H9 (cell line): ENCODE results near the gene IQCC. TPM values are rescaled to one million over a fixed set of nuclear protein-coding genes. Genes with fewer than 3 reads are reported as not detected.

Source experiments
- DNase-seq: peaks from one replicate; pipeline ENCODE4 v3.0.0-alpha.2; 2017
- H2AFZ ChIP-seq: one replicate; pipeline ENCODE4 v1.6.1; 2013; ENCODE audit warnings: mild to moderate bottlenecking, low read length, control low read depth, moderate library complexity
- H2AK5ac ChIP-seq: 2 replicates; pipeline ENCODE4 v1.6.1; 2013; ENCODE audit warnings: low read length, control low read depth, mixed read lengths; ENCODE audit not compliant: insufficient read length
- H2BK120ac ChIP-seq: one replicate; pipeline ENCODE4 v1.6.1; 2013; ENCODE audit warnings: low read depth, mild to moderate bottlenecking, low read length, control low read depth, inconsistent platforms; ENCODE audit not compliant: poor library complexity, severe bottlenecking
- H2BK12ac ChIP-seq: 2 replicates; pipeline ENCODE4 v1.6.1; 2013; ENCODE audit warnings: low read length, control low read depth, mixed read lengths, low read depth; ENCODE audit not compliant: insufficient read length
- H2BK15ac ChIP-seq: 2 replicates; pipeline ENCODE4 v1.6.1; 2013; ENCODE audit warnings: low read depth, low read length, control low read depth
- H2BK20ac ChIP-seq: one replicate; pipeline ENCODE4 v1.6.1; 2013; ENCODE audit warnings: low read depth, mild to moderate bottlenecking, low read length, control low read depth, inconsistent platforms; ENCODE audit not compliant: poor library complexity, severe bottlenecking
- H2BK5ac ChIP-seq: 2 replicates; pipeline ENCODE4 v1.6.1; 2013; ENCODE audit warnings: low read length, control low read depth, mixed read lengths; ENCODE audit not compliant: insufficient read length
- H3K14ac ChIP-seq: 2 replicates; pipeline ENCODE4 v1.6.1; 2013; ENCODE audit warnings: low read length, control low read depth; ENCODE audit not compliant: insufficient read depth
- H3K18ac ChIP-seq: 2 replicates; pipeline ENCODE4 v1.6.1; 2013; ENCODE audit warnings: low read depth, mild to moderate bottlenecking, mixed read lengths, low read length, control low read depth; ENCODE audit not compliant: insufficient read length
- H3K23ac ChIP-seq: 2 replicates; pipeline ENCODE4 v1.6.1; 2013; ENCODE audit warnings: low read length, control low read depth, mixed read lengths, low read depth; ENCODE audit not compliant: insufficient read length
- H3K23me2 ChIP-seq: 2 replicates; pipeline ENCODE4 v1.6.1; 2013; ENCODE audit warnings: low read depth, mild to moderate bottlenecking, mixed read lengths, low read length, control low read depth; ENCODE audit not compliant: insufficient read length, poor library complexity, severe bottlenecking
- H3K27ac ChIP-seq: 2 replicates; pipeline ENCODE4 v1.5.1; 2013; ENCODE audit warnings: low read length, control low read depth, mixed read lengths, low read depth; ENCODE audit not compliant: insufficient read length
- H3K27me3 ChIP-seq: 2 replicates; pipeline ENCODE4 v1.6.1; 2013; ENCODE audit warnings: low read length, control low read depth, inconsistent platforms; ENCODE audit not compliant: insufficient read depth
- H3K4ac ChIP-seq: 2 replicates; pipeline ENCODE4 v1.6.1; 2013; ENCODE audit warnings: low read depth, mild to moderate bottlenecking, control low read depth, inconsistent platforms, low read length, moderate library complexity
- H3K4me1 ChIP-seq: 2 replicates; pipeline ENCODE4 v1.6.1; 2013; ENCODE audit warnings: low read length, control low read depth, inconsistent platforms; ENCODE audit not compliant: insufficient read depth
- H3K4me2 ChIP-seq: 2 replicates; pipeline ENCODE4 v1.6.1; 2013; ENCODE audit warnings: low read length, control low read depth, mixed read lengths; ENCODE audit not compliant: insufficient read length, insufficient read depth
- H3K56ac ChIP-seq: 2 replicates; pipeline ENCODE4 v1.6.1; 2013; ENCODE audit warnings: low read depth, mild to moderate bottlenecking, mixed read lengths, low read length, control low read depth; ENCODE audit not compliant: insufficient read length
- H3K79me1 ChIP-seq: 2 replicates; pipeline ENCODE4 v1.6.1; 2013; ENCODE audit warnings: low read depth, mild to moderate bottlenecking, moderate library complexity, low read length, control low read depth, inconsistent platforms; ENCODE audit not compliant: insufficient read depth, poor library complexity, severe bottlenecking
- H3K79me2 ChIP-seq: 2 replicates; pipeline ENCODE4 v1.6.1; 2013; ENCODE audit warnings: low read length, control low read depth, inconsistent platforms; ENCODE audit not compliant: insufficient read depth
- H3K9ac ChIP-seq: 2 replicates; pipeline ENCODE4 v1.6.1; 2013; ENCODE audit warnings: low read length, control low read depth, mixed read lengths; ENCODE audit not compliant: insufficient read length; ENCODE audit errors: extremely low read depth
- H3K9me3 ChIP-seq: one replicate; pipeline ENCODE4 v1.6.1; 2013; ENCODE audit warnings: low read depth, low read length, inconsistent platforms; ENCODE audit not compliant: control insufficient read depth
- H3T11ph ChIP-seq: one replicate; pipeline ENCODE4 v1.6.1; 2013; ENCODE audit warnings: mild to moderate bottlenecking, low read length, control low read depth, inconsistent platforms
- H4K20me1 ChIP-seq: one replicate; pipeline ENCODE4 v1.6.1; 2013; ENCODE audit not compliant: control insufficient read depth, insufficient read length, insufficient read depth
- H4K5ac ChIP-seq: 2 replicates; pipeline ENCODE4 v1.6.1; 2013; ENCODE audit warnings: low read depth, mild to moderate bottlenecking, mixed read lengths, low read length, control low read depth; ENCODE audit not compliant: insufficient read length
- H4K8ac ChIP-seq: replicated peaks from 2 replicates; pipeline ENCODE4 v1.6.1; 2013; ENCODE audit warnings: low read length, control low read depth, mixed read lengths, low read depth; ENCODE audit not compliant: insufficient read length
- H4K91ac ChIP-seq: 2 replicates; pipeline ENCODE4 v1.6.1; 2013; ENCODE audit warnings: low read depth, mild to moderate bottlenecking, moderate library complexity, mixed read lengths, low read length, control low read depth; ENCODE audit not compliant: insufficient read length
- H3K27ac Mint-ChIP-seq, 3 experiments: 2 replicates in 2 of 3; 3 replicates in 1 of 3; pipeline ENCODE4 v1.8.0; 2020 to 2021; ENCODE audit warnings: mixed read lengths in 3 of 3, mild to moderate bottlenecking in 1 of 3, moderate library complexity in 1 of 3
- H3K27me3 Mint-ChIP-seq: 2 replicates; pipeline ENCODE4 v1.8.0; 2021; ENCODE audit warnings: low read depth, mild to moderate bottlenecking, moderate library complexity, mixed read lengths
- H3K36me3 Mint-ChIP-seq, 3 experiments: 2 replicates in 2 of 3; 3 replicates in 1 of 3; pipeline ENCODE4 v1.8.0; 2020 to 2021; ENCODE audit warnings: low read depth in 3 of 3, mixed read lengths in 3 of 3; ENCODE audit not compliant: insufficient read depth in 1 of 3
- H3K4me1 Mint-ChIP-seq, 2 experiments: 2 replicates each; pipeline ENCODE4 v1.8.0; 2020; ENCODE audit warnings: mixed read lengths in 2 of 2
- H3K4me3 Mint-ChIP-seq, 2 experiments: 2 replicates in 1 of 2; 3 replicates in 1 of 2; pipeline ENCODE4 v1.8.0; 2020 to 2021; ENCODE audit warnings: mild to moderate bottlenecking in 2 of 2, mixed read lengths in 2 of 2, moderate library complexity in 1 of 2
- H3K9me3 Mint-ChIP-seq, 2 experiments: 2 replicates in 1 of 2; 3 replicates in 1 of 2; pipeline ENCODE4 v1.8.0; 2020; ENCODE audit warnings: mild to moderate bottlenecking in 2 of 2, mixed read lengths in 2 of 2, moderate library complexity in 1 of 2
- CTCF ChIP-seq: fragments of 200-600 bp; sonication (generic); conservative IDR thresholded peaks from 3 replicates; pipeline ENCODE4 v1.8.0; 2021; ENCODE audit warnings: antibody characterized with exemption, mild to moderate bottlenecking
- WGBS: extraction: QIAGEN DNeasy Blood & Tissue Kit; methylation state at CpG from one replicate; pipeline ENCODE4 v1.1.7; 2013; ENCODE audit warnings: missing lambda C conversion rate, low lambda C conversion rate, mixed read lengths; ENCODE audit not compliant: insufficient read length; ENCODE audit errors: extremely low coverage; 5-methylcytosine and 5-hydroxymethylcytosine counted together
- total RNA-seq: library from RNA; stranded (reverse); gene quantifications from 2 replicates; pipeline ENCODE4 v1.2.1, GENCODE V29; 2021

The IQCC gene
- total RNA-seq, 1 experiment from 2014 or later: 5.3 TPM

GRCh38 chr1:32199043-32199716 lies 6.3 kb upstream of the IQCC start:
- Histone ChIP-seq H3K56ac (no peak overlapping the region), H3K4me1 (no peaks in the 10 kb centered on the region; the same call in 1 of the 2 replicates), H4K91ac (no peak overlapping the region), H4K8ac (no peak overlapping the region), H2BK120ac (no peak overlapping the region), H2BK15ac (no peak overlapping the region), H2AK5ac (no peak overlapping the region), H3K18ac (no peak overlapping the region), H3K23me2 (peaks cover 3% of the 10 kb centered on the region), H3T11ph (no peak overlapping the region), H3K79me1 (no peaks in the 10 kb centered on the region), H3K27ac (no peak overlapping the region), H3K23ac (no peak overlapping the region), H3K14ac (no peak overlapping the region; the same call in 1 of the 2 replicates), H2BK12ac (no peak overlapping the region), H3K9ac (no peak overlapping the region), H2AFZ (no peak overlapping the region), H3K4me2 (peak overlapping the region; percentile 56), H4K20me1 (no peaks in the 10 kb centered on the region), H4K5ac (no peak overlapping the region), H3K79me2 (no peaks in the 10 kb centered on the region), H3K9me3 (no peaks in the 10 kb centered on the region), H3K4ac (no peak overlapping the region), H2BK5ac (no peak overlapping the region), H3K27me3 (no peaks in the 10 kb centered on the region), H2BK20ac (no peak overlapping the region)
- no CpG with 5 or more reads among the region's 4 CpGs for WGBS
- Mint-ChIP-seq H3K27me3 (peaks cover 5% of the 10 kb centered on the region), H3K27ac (no peak overlapping the region; a peak in 1 of 7 replicates), H3K36me3 (peaks cover 20 to 44% (median 37%) of the 10 kb centered on the region in 3 experiments; a peak in 6 of 7 replicates), H3K9me3 (no peaks in the 10 kb centered on the region), H3K4me3 (peak overlapping the region in 1 of 2 experiments; percentile 17; a peak in 1 of 5 replicates), H3K4me1 (peaks cover 36 to 37% of the 10 kb centered on the region in 2 experiments)
- no peak for DNase-seq
- no peak for TF ChIP-seq CTCF
